Astrocyte (in vitro differentiated cells and primary cell): ENCODE data around the gene RBM22.

Experiments used
- CTCF ChIP-seq: IDR thresholded peaks from 2 replicates; pipeline ENCODE4 v1.5.1; 2011; ENCODE audit warnings: low read depth, mild to moderate bottlenecking, inconsistent platforms, low read length, moderate library complexity; ENCODE audit not compliant: insufficient read depth
- EZH2 ChIP-seq: IDR thresholded peaks from 2 replicates; pipeline ENCODE4 v1.6.1; 2012; ENCODE audit warnings: mild to moderate bottlenecking, low read length, inconsistent platforms; ENCODE audit not compliant: insufficient read depth

- TF ChIP-seq CTCF: no peak
- TF ChIP-seq EZH2: no peak
These were observed 41.3 kb downstream of the RBM22 start for GRCh38 chr5:150659360-150660107.
